Testis (tissue), 3 donors: ENCODE results near the gene NOD2. TPM values are rescaled to one million over a fixed set of nuclear protein-coding genes. Genes with fewer than 3 reads are reported as not detected.

Experiments
- DNase-seq: peaks from one replicate; pipeline ENCODE4 v3.0.0-alpha.2; 2019
- H3K27ac ChIP-seq, 2 donors: fragments of 200-600 bp; sonication (generic); one replicate each; pipeline ENCODE4 v1.5.1; 2019
- H3K27me3 ChIP-seq: fragments of 200-600 bp; sonication (generic); one replicate; pipeline ENCODE4 v1.5.1; 2019
- H3K36me3 ChIP-seq: fragments of 200-600 bp; sonication (generic); one replicate; pipeline ENCODE4 v1.5.1; 2017; ENCODE audit warnings: low read depth; ENCODE audit errors: missing control alignments
- H3K4me1 ChIP-seq: fragments of 200-600 bp; sonication (generic); one replicate; pipeline ENCODE4 v1.5.1; 2019
- H3K4me3 ChIP-seq, 2 donors: fragments of 200-600 bp; sonication (generic); one replicate each; pipeline ENCODE4 v1.5.1; 2017 to 2019
- H3K9me3 ChIP-seq: fragments of 200-600 bp; sonication (generic); one replicate; pipeline ENCODE4 v1.5.1; 2017
- POLR2A ChIP-seq: fragments of 450-650 bp; IDR thresholded peaks from one replicate; pipeline ENCODE4 v1.6.1; 2017; ENCODE audit warnings: antibody characterized with exemption, mild to moderate bottlenecking, moderate library complexity
- WGBS, 2 donors: methylation state at CpG; one replicate each; pipeline ENCODE4 v1.1.5; 2018; 5-methylcytosine and 5-hydroxymethylcytosine counted together
- intact Hi-C: fragments of 100-400 bp; cut with DNase I; formaldehyde crosslinking; loops from one replicate; pipeline ENCODE4 v1.15.1; 2023; ENCODE audit warnings: low total_unique reads
- polyA plus RNA-seq: library from polyadenylated mRNA; stranded (reverse); fragments of 350-450 nt; fragmentation: Illumina TruSeq; extraction: RNeasy Lipid Tissue Mini Kit (QIAGEN cat#74804); gene quantifications from one replicate; pipeline ENCODE4 v1.2.3, GENCODE V29; 2014; ENCODE audit warnings: low read depth, low replicate concordance; ENCODE audit not compliant: insufficient read depth
- total RNA-seq, 2 donors: library from RNA; depleted of rRNA; stranded (reverse); fragments of >200 nt; gene quantifications; one replicate each; pipeline ENCODE4 v1.2.3, GENCODE V29; 2016
- TF ChIP-seq, protein P1 (sequence below), 3 experiments: fragments of 450-650 bp in 2 of 3; fragments of 200-600 bp in 1 of 3; sonication (generic) in 1 of 3; IDR thresholded peaks; one replicate each; pipeline ENCODE4 v1.5.1; 2016 to 2019; ENCODE audit warnings: antibody characterized with exemption in 3 of 3, mild to moderate bottlenecking in 2 of 3, moderate library complexity in 1 of 3

Gene NOD2
- total and polyA plus RNA-seq, 3 donors from 2014 or later: 1.6 to 4.1 (median 1.7) TPM

DNA sequence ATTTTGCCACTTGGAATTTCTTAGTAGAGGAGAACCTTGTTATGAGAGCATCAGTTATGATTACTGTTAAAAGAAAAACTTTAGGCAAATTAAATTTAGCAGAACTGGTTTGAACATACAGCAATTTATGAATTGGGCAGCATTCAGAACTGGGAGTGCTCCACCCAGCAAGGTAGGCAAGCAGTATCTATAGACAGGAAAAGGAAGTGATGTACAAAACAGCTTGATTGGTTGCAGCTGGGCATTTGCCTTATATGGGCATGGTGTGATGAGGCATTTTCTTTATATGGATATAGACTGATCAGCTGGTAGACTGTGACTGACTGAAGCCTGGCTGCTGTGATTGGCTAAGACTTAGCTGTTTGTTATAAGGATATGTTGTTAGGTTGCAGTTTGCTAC lies 30.9 kb downstream of the NOD2 start:
- no peak for TF ChIP-seq POLR2A
- TF ChIP-seq, protein P1, sequence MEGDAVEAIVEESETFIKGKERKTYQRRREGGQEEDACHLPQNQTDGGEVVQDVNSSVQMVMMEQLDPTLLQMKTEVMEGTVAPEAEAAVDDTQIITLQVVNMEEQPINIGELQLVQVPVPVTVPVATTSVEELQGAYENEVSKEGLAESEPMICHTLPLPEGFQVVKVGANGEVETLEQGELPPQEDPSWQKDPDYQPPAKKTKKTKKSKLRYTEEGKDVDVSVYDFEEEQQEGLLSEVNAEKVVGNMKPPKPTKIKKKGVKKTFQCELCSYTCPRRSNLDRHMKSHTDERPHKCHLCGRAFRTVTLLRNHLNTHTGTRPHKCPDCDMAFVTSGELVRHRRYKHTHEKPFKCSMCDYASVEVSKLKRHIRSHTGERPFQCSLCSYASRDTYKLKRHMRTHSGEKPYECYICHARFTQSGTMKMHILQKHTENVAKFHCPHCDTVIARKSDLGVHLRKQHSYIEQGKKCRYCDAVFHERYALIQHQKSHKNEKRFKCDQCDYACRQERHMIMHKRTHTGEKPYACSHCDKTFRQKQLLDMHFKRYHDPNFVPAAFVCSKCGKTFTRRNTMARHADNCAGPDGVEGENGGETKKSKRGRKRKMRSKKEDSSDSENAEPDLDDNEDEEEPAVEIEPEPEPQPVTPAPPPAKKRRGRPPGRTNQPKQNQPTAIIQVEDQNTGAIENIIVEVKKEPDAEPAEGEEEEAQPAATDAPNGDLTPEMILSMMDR (IDR thresholded peaks at IDR 0.05): no peak
- H3K27me3 ChIP-seq: no peaks in the 10 kb centered on the region
- no peaks in the 10 kb centered on the region for H3K9me3 ChIP-seq
- no peak for DNase-seq
- H3K27ac ChIP-seq: no peak overlapping the region
- no peaks in the 10 kb centered on the region for H3K4me1 ChIP-seq
- H3K36me3 ChIP-seq: no peaks in the 10 kb centered on the region
- no peak overlapping the region for H3K4me3 ChIP-seq
- intact Hi-C loops: no loop called here

DNA sequence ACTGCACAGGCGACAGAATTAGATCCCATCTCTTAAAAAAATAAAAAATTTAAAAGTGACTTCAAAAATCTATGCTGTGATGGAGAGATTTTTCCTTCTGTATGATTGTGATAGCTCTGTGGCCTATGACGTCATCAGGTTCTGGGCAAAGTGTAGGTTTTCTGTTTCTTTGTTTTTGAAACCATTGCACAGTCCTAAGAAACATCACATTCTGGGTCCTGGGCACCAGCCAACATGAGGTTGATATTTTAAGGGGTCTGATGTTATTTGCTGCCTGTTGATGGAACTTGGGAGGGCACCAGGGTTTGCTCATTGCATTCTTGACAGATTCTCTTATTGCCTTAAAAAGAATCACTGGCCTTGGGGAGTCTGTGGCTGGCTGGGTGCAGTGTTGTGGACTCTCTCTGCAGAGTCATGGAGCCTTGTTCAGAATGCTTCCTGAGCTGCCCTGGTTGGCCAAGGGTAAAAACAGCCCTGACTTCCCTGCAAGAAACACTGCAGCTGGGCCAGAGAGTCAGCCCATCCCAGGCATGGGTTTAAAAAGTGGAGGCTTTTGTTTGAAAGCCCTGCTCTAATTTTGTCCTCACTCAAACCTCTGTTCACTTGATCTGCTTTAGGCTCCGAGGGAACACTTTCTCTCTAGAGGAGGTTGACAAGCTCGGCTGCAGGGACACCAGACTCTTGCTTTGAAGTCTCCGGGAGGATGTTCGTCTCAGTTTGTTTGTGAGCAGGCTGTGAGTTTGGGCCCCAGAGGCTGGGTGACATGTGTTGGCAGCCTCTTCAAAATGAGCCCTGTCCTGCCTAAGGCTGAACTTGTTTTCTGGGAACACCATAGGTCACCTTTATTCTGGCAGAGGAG lies 38.0 kb downstream of the NOD2 start:
- intact Hi-C loops: no loop called here
- WGBS, 2 donors: 75 to 84% methylated on average over 6 of the region's 6 CpGs

DNA sequence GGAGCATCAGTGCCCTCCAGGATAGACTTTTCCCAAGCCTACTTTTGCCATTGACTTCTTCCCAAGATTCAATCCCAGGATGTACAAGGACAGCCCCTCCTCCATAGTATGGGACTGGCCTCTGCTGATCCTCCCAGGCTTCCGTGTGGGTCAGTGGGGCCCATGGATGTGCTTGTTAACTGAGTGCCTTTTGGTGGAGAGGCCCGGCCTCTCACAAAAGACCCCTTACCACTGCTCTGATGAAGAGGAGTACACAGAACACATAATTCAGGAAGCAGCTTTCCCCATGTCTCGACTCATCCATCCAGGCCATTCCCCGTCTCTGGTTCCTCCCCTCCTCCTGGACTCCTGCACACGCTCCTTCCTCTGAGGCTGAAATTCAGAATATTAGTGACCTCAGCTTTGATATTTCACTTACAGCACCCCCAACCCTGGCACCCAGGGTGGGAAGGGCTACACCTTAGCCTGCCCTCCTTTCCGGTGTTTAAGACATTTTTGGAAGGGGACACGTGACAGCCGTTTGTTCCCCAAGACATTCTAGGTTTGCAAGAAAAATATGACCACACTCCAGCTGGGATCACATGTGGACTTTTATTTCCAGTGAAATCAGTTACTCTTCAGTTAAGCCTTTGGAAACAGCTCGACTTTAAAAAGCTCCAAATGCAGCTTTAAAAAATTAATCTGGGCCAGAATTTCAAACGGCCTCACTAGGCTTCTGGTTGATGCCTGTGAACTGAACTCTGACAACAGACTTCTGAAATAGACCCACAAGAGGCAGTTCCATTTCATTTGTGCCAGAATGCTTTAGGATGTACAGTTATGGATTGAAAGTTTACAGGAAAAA lies 38.8 kb downstream of the NOD2 start:
- WGBS, 2 donors: 71 to 76% methylated on average over 10 of the region's 10 CpGs
- H3K9me3 ChIP-seq: no peaks in the 10 kb centered on the region
- H3K27ac ChIP-seq: no peak overlapping the region
- no peaks in the 10 kb centered on the region for H3K4me1 ChIP-seq
- H3K27me3 ChIP-seq: no peaks in the 10 kb centered on the region
- no peak overlapping the region for H3K4me3 ChIP-seq
- no peaks in the 10 kb centered on the region for H3K36me3 ChIP-seq
- TF ChIP-seq POLR2A: no peak
- TF ChIP-seq, protein P1 (IDR thresholded peaks at IDR 0.05): no peak
- intact Hi-C loops: no loop called here
- DNase-seq: no peak

More for the DNA sequence above, 38.0 kb downstream of the NOD2 start:
- no peak for TF ChIP-seq POLR2A
- TF ChIP-seq, protein P1 (IDR thresholded peaks at IDR 0.05): no peak
- Histone ChIP-seq H3K4me1 (no peaks in the 10 kb centered on the region), H3K36me3 (no peaks in the 10 kb centered on the region), H3K27ac (no peak overlapping the region), H3K4me3 (no peak overlapping the region), H3K27me3 (no peaks in the 10 kb centered on the region), H3K9me3 (no peaks in the 10 kb centered on the region)
- DNase-seq: no peak

DNA sequence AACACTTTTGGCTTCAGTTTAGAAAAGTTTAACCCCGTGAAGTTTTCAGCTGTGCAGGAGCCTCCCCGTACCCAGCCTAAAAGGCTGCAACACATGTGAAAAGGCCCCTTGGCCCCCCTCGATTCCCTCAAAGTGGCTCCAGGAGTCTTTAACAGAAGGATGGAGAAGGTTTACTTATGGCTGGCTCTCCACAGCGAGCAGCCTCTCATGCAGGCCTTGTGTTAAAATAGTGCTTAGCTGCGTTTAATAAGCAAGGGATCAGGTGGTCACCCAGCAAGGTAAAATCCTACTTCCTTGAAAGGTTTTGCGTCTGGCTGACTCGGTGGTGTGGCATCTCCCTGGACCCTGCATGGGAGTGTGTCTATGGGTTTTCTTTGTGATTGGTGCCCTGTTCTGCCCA lies 40.1 kb downstream of the NOD2 start:
- Histone ChIP-seq H3K4me3 (no peak overlapping the region), H3K27me3 (no peaks in the 10 kb centered on the region), H3K36me3 (no peaks in the 10 kb centered on the region), H3K4me1 (no peaks in the 10 kb centered on the region), H3K9me3 (no peaks in the 10 kb centered on the region), H3K27ac (no peak overlapping the region)
- WGBS, 2 donors: 87 to 94% methylated on average over 7 of the region's 7 CpGs
- DNase-seq: no peak
- intact Hi-C loops: no loop called here
- no peak for TF ChIP-seq POLR2A
- TF ChIP-seq, protein P1 (IDR thresholded peaks at IDR 0.05): no peak
